Upper lobe of left lung (tissue), 4 donors: ENCODE measurements around the gene ADPRH.

ENCODE experiments used
- CTCF ChIP-seq, 6 experiments: fragments of 450-650 bp in 4 of 6; fragments of 200-600 bp in 2 of 6; sonication (generic) in 2 of 6; IDR thresholded peaks; one replicate each; pipeline ENCODE4 v1.5.1; 2016 to 2019; ENCODE audit warnings: antibody characterized with exemption in 6 of 6
- EP300 ChIP-seq, 4 donors: sonication (generic); formaldehyde crosslinking; IDR thresholded peaks; one replicate each; pipeline ENCODE4 v1.5.1; 2017; ENCODE audit warnings: antibody characterized with exemption in 4 of 4, control low read depth in 2 of 4
- POLR2A ChIP-seq, 4 donors: fragments of 450-650 bp; IDR thresholded peaks; one replicate each; pipeline ENCODE4 v1.5.1; 2016 to 2017; ENCODE audit warnings: antibody characterized with exemption in 4 of 4, mild to moderate bottlenecking in 2 of 4
- POLR2AphosphoS5 ChIP-seq, 2 donors: sonication (generic); formaldehyde crosslinking; IDR thresholded peaks; one replicate each; pipeline ENCODE4 v1.5.1; 2017; ENCODE audit warnings: antibody characterized with exemption in 2 of 2

GRCh38 chr3:119538772-119539171, 40.5 kb upstream of the ADPRH start:
- TF ChIP-seq POLR2AphosphoS5 (IDR thresholded peaks at IDR 0.05) (no peak), CTCF (IDR thresholded peaks at IDR 0.05) (no peak), POLR2A (IDR thresholded peaks at IDR 0.05) (no peak), EP300 (IDR thresholded peaks at IDR 0.05) (no peak)
